ENCODE data around the gene RCCD1. TPM values are rescaled to one million over a fixed set of nuclear protein-coding genes. Genes with fewer than 3 reads are reported as not detected.
A peak's percentile ranks its signal among the peaks of the same experiment; 100 is the strongest.

The RCCD1 gene
- total RNA-seq, 1 donor from 2014 or later = 26.4 TPM

DNA sequence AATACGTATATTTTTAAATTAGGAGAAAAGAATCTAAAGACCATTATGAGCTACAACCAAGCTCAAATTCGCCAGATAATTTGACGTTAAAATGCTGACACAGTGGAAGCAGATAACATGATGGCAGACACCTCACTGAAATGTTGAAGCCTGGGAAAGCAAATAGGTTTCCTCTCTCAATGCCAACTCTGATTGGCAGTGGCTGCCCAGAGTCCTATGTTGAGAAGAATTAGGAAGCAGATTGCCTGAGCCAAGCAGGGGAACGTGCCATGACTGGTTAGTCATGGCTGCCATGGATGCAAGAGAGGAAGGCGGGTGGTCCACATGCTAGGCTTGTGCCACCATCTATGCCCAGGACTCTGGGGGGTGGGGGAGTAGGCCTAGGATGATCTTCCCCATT is 16.4 kb upstream of the RCCD1 start:
- H3K36me3 Mint-ChIP-seq (ENCODE audit: low read depth) = peaks cover 30% of the 10 kb centered on the region

DNA sequence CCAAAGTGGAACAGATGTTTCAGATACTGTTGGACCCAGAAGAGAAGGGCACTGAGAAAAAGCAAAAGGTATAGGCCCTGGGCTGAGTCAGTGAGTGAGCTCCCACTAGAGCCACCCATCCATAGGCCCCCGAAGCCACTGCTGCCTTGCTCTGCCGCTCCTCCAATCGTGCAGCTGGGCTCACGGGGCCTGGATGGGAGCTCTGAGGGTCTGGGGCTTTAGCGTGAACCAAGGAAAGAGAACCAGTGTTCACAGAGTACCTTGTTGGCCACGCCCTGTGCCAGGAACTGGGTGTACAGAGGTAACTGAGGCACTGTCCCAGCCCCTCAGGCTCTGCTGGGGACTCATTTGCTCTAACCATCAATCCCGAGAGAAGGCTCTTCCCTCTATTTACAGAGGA is 14.9 kb upstream of the RCCD1 start:
- H3K36me3 Mint-ChIP-seq (ENCODE audit: low read depth) = peaks cover 32% of the 10 kb centered on the region
- no peak overlapping the region for H3K4me3 Mint-ChIP-seq
- no peaks in the 10 kb centered on the region for H3K27me3 Mint-ChIP-seq (ENCODE audit: insufficient read depth)
- no peaks in the 10 kb centered on the region for H3K9me3 Mint-ChIP-seq
- DNase-seq (ENCODE audit: low spot score) = no peak
- no peak overlapping the region for H3K27ac Mint-ChIP-seq
- peaks cover 12% of the 10 kb centered on the region for H3K4me1 Mint-ChIP-seq (ENCODE audit: low read depth)
- intact Hi-C loops (cut with micrococcal nuclease) = loop anchor here (10.0 kb wide), 3 partner anchors 675 to 1945 kb away; partner anchors contain the start of genes AP3S2 and NGRN

More for the DNA sequence above, 16.4 kb upstream of the RCCD1 start:
- Mint-ChIP-seq H3K27ac (no peak overlapping the region), H3K4me1 (ENCODE audit: low read depth) (peaks cover 26% of the 10 kb centered on the region), H3K27me3 (ENCODE audit: insufficient read depth) (no peaks in the 10 kb centered on the region), H3K4me3 (no peak overlapping the region), H3K9me3 (no peaks in the 10 kb centered on the region)
- no peak for DNase-seq (ENCODE audit: low spot score)
- intact Hi-C loops (cut with micrococcal nuclease) = loop anchor here (10.0 kb wide), 3 partner anchors 673 to 1947 kb away; partner anchors contain the start of genes AP3S2 and NGRN

DNA sequence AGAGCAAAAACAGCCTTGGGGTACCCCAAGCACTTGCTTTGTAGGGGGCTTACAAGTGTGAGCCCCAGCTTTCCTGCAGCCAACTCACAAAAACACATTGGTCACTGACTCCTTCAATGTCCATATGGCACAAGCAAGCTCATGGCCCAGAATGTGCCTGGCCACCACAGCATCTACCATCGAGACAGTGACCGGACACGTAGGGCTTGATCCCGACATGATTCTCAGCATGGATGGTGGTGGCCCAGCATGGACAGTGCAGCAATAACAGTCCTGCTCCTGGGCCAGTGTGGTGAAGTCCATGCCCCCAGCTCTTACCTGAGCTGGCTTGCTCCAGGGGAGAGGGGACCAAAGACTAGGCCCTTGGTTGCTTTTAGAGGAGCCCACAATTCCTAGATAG is 13.6 kb upstream of the RCCD1 start:
- peaks cover 34% of the 10 kb centered on the region for H3K36me3 Mint-ChIP-seq (ENCODE audit: low read depth)
- H3K27me3 Mint-ChIP-seq (ENCODE audit: insufficient read depth) = no peaks in the 10 kb centered on the region
- H3K27ac Mint-ChIP-seq = no peak overlapping the region

DNA sequence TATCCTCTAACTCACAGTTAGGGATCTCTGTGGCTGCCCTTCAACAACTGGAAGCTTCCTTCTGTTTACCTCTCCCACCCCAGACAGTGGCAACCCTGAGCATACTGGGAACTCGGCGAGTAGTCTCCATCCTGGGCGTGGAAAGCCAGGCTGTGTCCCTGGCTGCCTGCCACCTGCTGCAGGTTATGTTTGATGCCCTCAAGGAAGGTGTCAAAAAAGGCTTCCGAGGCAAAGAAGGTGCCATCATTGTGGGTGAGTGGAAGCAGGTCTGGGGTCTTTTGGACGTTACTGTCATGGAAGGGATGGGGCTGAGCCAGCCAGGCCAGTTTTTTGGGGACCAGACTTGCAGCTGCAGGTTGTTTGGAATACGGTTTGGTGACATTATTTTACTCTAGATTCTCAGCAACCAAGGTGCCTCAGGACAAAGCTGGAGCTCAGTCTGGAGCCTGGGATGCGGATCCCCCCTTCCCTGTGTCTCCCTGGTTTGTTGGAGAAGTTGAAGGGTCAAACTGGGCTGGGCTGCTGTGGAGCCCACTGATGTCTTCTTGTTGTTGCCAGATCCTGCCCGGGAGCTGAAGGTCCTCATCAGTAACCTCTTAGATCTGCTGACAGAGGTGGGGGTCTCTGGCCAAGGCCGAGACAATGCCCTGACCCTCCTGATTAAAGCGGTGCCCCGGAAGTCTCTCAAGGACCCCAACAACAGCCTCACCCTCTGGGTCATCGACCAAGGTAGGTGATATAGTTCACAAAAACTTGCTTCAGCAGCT is 12.1 kb upstream of the RCCD1 start:
- Mint-ChIP-seq H3K9me3 (no peaks in the 10 kb centered on the region), H3K36me3 (ENCODE audit: low read depth) (peaks cover 31% of the 10 kb centered on the region), H3K27ac (no peak overlapping the region), H3K4me1 (ENCODE audit: low read depth) (no peaks in the 10 kb centered on the region), H3K4me3 (no peak overlapping the region), H3K27me3 (ENCODE audit: insufficient read depth) (no peaks in the 10 kb centered on the region)
- no peak for DNase-seq (ENCODE audit: low spot score)
- intact Hi-C loops (cut with micrococcal nuclease) = no loop called here

More for the DNA sequence above, 13.6 kb upstream of the RCCD1 start:
- H3K9me3 Mint-ChIP-seq = no peaks in the 10 kb centered on the region
- peaks cover 10% of the 10 kb centered on the region for H3K4me1 Mint-ChIP-seq (ENCODE audit: low read depth)
- intact Hi-C loops (cut with micrococcal nuclease) = no loop called here
- no peak overlapping the region for H3K4me3 Mint-ChIP-seq
- no peak for DNase-seq (ENCODE audit: low spot score)

DNA sequence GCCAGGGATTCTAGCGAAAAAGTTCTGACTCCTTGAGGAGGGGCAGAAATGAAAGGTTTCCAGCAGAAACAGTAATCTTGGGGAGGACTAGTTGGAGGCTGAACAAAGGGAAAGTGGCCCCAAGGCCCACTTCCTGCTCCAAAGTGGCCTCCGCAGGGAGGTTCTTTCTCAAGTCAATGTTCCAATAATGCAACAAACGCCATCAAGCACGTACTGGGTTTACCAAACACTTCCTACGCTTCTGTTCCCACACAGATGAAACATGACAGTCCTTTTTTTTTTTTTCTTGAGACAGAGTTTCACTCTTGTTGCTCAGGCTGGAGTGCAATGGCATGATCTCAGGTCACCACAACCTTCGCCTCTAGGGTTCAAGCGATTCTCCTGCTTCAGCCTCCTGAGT is 9.6 kb upstream of the RCCD1 start:
- no peak for DNase-seq (ENCODE audit: low spot score)
- Mint-ChIP-seq H3K36me3 (ENCODE audit: low read depth) (peaks cover 36% of the 10 kb centered on the region), H3K4me3 (no peak overlapping the region), H3K4me1 (ENCODE audit: low read depth) (no peaks in the 10 kb centered on the region), H3K27ac (no peak overlapping the region), H3K27me3 (ENCODE audit: insufficient read depth) (no peaks in the 10 kb centered on the region), H3K9me3 (no peaks in the 10 kb centered on the region)
- intact Hi-C loops (cut with micrococcal nuclease) = no loop called here

DNA sequence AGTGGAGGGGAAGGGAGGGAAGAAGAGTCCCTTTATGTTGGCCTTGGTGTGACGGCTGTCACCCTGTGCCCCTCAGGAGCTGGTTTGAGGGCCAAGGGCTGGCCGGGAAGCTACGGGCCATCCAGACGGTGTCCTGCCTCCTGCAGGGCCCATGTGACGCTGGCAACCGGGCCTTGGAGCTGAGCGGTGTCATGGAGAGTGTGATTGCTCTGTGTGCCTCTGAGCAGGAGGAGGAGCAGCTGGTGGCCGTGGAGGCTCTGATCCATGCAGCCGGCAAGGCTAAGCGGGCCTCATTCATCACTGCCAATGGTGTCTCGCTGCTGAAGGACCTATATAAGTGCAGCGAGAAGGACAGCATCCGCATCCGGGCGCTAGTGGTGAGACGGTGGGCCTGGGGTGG is 8.1 kb upstream of the RCCD1 start:
- no peaks in the 10 kb centered on the region for H3K27me3 Mint-ChIP-seq (ENCODE audit: insufficient read depth)
- H3K36me3 Mint-ChIP-seq (ENCODE audit: low read depth) = peaks cover 30% of the 10 kb centered on the region
- H3K9me3 Mint-ChIP-seq = no peaks in the 10 kb centered on the region
- intact Hi-C loops (cut with micrococcal nuclease) = no loop called here
- DNase-seq (ENCODE audit: low spot score) = no peak
- no peaks in the 10 kb centered on the region for H3K4me1 Mint-ChIP-seq (ENCODE audit: low read depth)
- H3K27ac Mint-ChIP-seq = no peak overlapping the region
- H3K4me3 Mint-ChIP-seq = no peak overlapping the region

DNA sequence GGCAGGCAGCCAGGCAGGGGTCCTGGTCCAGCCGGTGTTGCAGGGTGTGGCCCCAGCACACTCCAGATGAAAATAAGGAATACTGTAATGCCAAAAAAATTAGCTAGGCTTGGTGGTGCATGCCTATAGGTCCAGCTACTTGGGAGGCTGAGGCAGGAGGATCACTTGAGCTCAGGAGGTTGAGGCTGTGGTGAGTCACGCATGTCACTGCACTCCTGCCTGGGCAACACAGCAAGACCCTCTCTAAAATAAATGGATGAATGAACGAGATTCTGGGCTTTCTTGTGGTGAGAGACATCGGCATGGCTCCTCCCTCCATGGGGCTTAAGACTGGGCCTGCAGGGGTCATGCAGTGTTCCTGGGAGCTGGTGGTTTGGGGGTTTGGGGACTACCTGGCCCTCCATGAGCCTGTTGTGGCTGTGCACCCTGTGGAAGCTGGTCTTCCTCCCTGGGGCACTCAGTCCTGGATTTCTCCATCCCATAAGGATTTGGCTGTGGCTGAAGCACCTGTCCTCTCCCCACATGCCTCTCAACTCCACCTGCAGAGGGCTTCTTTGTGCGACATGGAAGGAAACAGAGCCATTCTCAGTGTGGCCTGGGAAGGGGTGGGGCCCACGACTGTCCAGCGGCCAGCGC is 7.6 kb upstream of the RCCD1 start:
- Mint-ChIP-seq H3K36me3 (ENCODE audit: low read depth) (peaks cover 33% of the 10 kb centered on the region), H3K9me3 (no peaks in the 10 kb centered on the region), H3K27me3 (ENCODE audit: insufficient read depth) (no peaks in the 10 kb centered on the region), H3K27ac (no peak overlapping the region), H3K4me1 (ENCODE audit: low read depth) (no peaks in the 10 kb centered on the region), H3K4me3 (no peak overlapping the region)
- intact Hi-C loops (cut with micrococcal nuclease) = no loop called here
- no peak for DNase-seq (ENCODE audit: low spot score)

DNA sequence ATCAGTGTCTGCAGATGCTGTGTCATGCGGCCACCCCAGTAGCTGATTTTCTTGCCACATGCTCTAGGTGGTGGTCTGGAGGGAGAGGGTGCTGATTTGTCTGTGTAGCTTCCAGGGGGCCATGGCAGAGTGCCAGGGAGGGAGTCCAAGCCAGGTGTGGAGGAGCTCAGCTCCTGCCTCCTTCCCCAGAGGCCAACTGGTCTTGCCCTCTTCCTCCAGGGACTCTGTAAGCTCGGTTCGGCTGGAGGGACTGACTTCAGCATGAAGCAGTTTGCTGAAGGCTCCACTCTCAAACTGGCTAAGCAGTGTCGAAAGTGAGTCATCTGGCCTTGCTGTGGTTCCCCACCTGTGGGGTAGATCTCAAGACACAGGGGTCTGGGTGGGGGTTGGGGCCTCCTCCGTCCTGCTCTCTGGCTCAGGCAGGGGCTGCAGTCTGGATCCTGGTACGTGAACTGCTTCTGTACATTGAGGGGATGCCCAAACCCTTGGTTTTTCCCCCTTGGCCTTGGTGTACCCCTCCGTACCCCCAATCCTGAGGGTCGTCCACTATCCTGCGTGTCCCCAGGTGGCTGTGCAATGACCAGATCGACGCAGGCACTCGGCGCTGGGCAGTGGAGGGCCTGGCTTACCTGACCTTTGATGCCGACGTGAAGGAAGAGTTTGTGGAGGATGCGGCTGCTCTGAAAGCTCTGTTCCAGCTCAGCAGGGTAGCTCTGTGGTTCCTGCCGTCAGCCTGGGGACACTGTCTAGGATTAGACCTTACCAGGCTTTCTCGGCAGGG is 6.9 kb upstream of the RCCD1 start:
- no peaks in the 10 kb centered on the region for H3K9me3 Mint-ChIP-seq
- H3K27me3 Mint-ChIP-seq (ENCODE audit: insufficient read depth) = no peaks in the 10 kb centered on the region
- intact Hi-C loops (cut with micrococcal nuclease) = no loop called here
- peaks cover 36% of the 10 kb centered on the region for H3K36me3 Mint-ChIP-seq (ENCODE audit: low read depth)
- H3K27ac Mint-ChIP-seq = no peak overlapping the region
- DNase-seq (ENCODE audit: low spot score) = no peak
- H3K4me1 Mint-ChIP-seq (ENCODE audit: low read depth) = no peaks in the 10 kb centered on the region
- no peak overlapping the region for H3K4me3 Mint-ChIP-seq

DNA sequence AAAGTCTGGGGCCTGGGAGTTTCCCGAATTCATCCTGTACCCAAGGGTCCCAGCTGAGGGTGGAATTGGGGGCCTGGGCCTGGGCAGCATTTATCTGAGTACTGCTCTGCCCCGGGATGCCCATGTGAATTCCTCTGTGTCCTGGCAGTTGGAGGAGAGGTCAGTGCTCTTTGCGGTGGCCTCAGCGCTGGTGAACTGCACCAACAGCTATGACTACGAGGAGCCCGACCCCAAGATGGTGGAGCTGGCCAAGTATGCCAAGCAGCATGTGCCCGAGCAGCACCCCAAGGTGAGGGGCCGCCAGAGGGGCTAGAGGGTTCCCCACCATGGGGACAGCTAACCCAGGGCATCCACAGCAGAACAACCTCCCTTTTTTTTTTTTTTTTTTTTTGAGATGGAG is 6.2 kb upstream of the RCCD1 start:
- Mint-ChIP-seq H3K36me3 (ENCODE audit: low read depth) (peaks cover 39% of the 10 kb centered on the region), H3K9me3 (no peaks in the 10 kb centered on the region)
- intact Hi-C loops (cut with micrococcal nuclease) = no loop called here

DNA sequence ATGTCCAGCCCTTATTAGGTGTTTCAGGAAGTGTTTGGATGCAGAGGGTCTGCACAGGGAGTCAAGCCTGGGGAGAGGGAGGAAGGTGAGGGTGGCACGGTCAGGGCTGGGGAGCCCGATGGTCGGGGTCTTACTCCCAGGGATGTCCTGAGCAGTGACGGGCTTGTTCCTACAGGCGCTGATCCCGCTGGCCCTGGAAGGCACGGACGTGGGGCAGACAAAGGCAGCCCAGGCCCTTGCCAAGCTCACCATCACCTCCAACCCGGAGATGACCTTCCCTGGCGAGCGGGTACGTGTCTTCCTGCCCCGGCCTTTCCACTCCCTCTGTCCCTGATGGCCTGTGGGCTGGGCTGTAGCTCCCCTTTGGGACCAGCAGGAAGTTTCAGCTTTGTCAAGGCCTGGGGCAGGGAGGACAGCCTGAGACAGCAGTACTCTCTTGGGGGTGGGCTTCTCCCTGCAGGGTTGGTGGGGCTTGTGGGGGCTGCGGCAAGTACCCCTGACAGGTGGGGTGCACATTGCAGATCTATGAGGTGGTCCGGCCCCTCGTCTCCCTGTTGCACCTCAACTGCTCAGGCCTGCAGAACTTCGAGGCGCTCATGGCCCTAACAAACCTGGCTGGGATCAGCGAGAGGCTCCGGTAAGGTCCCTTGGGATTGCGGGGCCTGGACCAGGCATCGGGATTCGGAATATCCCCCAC is 4.6 kb upstream of the RCCD1 start:
- Mint-ChIP-seq H3K4me3 (no peak overlapping the region), H3K9me3 (no peaks in the 10 kb centered on the region), H3K4me1 (ENCODE audit: low read depth) (peaks cover 9% of the 10 kb centered on the region), H3K36me3 (ENCODE audit: low read depth) (peaks cover 38% of the 10 kb centered on the region), H3K27ac (no peak overlapping the region), H3K27me3 (ENCODE audit: insufficient read depth) (no peaks in the 10 kb centered on the region)
- no peak for DNase-seq (ENCODE audit: low spot score)
- intact Hi-C loops (cut with micrococcal nuclease) = loop anchor here (10.0 kb wide), 1 partner anchor 1615 kb away; the partner anchor contains the start of gene POLG

More for the DNA sequence above, 6.2 kb upstream of the RCCD1 start:
- no peak for DNase-seq (ENCODE audit: low spot score)
- no peaks in the 10 kb centered on the region for H3K27me3 Mint-ChIP-seq (ENCODE audit: insufficient read depth)
- no peak overlapping the region for H3K27ac Mint-ChIP-seq
- H3K4me3 Mint-ChIP-seq = no peak overlapping the region
- peaks cover 3% of the 10 kb centered on the region for H3K4me1 Mint-ChIP-seq (ENCODE audit: low read depth)

DNA sequence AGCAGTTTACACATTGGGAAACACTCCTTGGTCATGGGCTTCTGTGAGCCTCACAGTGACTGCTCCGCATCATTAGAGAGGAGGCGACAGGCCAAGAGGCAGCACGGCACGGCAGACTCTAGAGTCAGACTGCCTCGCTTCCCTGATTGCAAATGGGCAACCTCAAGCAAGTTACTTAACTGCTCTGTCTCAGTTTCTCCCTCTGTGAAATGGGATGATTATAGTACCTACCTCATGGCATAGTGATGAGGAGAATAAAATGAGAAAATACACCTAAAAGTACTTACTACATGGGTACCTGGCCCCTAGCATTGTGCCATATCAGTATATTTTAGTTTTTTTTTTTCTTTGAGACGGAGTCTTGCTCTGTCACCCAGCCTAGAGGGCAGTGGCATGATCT is 4.0 kb upstream of the RCCD1 start:
- H3K36me3 Mint-ChIP-seq (ENCODE audit: low read depth) = peaks cover 38% of the 10 kb centered on the region
- H3K4me3 Mint-ChIP-seq = no peak overlapping the region
- H3K4me1 Mint-ChIP-seq (ENCODE audit: low read depth) = peaks cover 9% of the 10 kb centered on the region
- intact Hi-C loops (cut with micrococcal nuclease) = loop anchor here (10.0 kb wide), 1 partner anchor 1616 kb away; the partner anchor contains the start of gene POLG
- H3K9me3 Mint-ChIP-seq = no peaks in the 10 kb centered on the region
- H3K27ac Mint-ChIP-seq = no peak overlapping the region
- H3K27me3 Mint-ChIP-seq (ENCODE audit: insufficient read depth) = no peaks in the 10 kb centered on the region
- DNase-seq (ENCODE audit: low spot score) = no peak

DNA sequence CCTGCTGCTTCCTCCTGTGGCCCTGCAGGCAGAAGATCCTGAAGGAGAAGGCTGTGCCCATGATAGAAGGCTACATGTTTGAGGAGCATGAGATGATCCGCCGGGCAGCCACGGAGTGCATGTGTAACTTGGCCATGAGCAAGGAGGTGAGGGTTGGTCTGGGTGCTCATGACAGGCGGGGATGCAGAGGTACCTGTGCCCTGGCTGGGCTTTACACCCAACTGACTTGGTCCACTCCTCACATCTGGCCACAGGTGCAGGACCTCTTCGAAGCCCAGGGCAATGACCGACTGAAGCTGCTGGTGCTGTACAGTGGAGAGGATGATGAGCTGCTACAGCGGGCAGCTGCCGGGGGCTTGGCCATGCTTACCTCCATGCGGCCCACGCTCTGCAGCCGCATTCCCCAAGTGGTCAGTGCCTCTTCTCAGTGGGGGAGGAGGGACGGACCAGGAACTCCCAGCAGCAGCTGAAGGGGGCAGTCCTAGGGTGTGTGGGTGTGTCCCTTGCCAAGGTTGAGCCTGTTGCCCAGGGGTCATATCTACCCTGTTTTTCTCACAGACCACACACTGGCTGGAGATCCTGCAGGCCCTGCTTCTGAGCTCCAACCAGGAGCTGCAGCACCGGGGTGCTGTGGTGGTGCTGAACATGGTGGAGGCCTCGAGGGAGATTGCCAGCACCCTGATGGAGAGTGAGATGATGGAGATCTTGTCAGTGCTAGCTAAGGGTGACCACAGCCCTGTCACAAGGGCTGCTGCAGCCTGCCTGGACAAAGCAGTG is 1.6 kb upstream of the RCCD1 start:
- Mint-ChIP-seq H3K27ac (peak overlapping the region; percentile 43), H3K4me1 (ENCODE audit: low read depth) (peaks cover 16% of the 10 kb centered on the region), H3K27me3 (ENCODE audit: insufficient read depth) (no peaks in the 10 kb centered on the region), H3K4me3 (peak overlapping the region; percentile 90), H3K36me3 (ENCODE audit: low read depth) (peaks cover 35% of the 10 kb centered on the region), H3K9me3 (no peaks in the 10 kb centered on the region)
- no peak for DNase-seq (ENCODE audit: low spot score)
- intact Hi-C loops (cut with micrococcal nuclease) = loop anchor here (10.0 kb wide), 1 partner anchor 1618 kb away; the partner anchor contains the start of gene POLG
